Lung (tissue), 12 donors: ENCODE results near the gene DDX39A. TPM values are rescaled to one million over a fixed set of nuclear protein-coding genes. Genes with fewer than 3 reads are reported as not detected.

Source experiments
- ATAC-seq: fragments of 200-7000 bp; cut with Tn5 transposase; one replicate; pipeline ENCODE4 v1.9.1; 2020; ENCODE audit warnings: moderate number of reproducible peaks; ENCODE audit not compliant: insufficient read depth, low FRiP score
- DNase-seq, 3 donors: peaks; one replicate each; pipeline ENCODE4 v3.0.0-alpha.2; 2013 to 2017
- H3K27ac ChIP-seq, 2 donors: one replicate each; pipeline ENCODE4 v1.5.1; 2013; ENCODE audit warnings: mild to moderate bottlenecking in 2 of 2, moderate library complexity in 2 of 2, control low read depth in 1 of 2, inconsistent platforms in 1 of 2, low read depth in 1 of 2, low read length in 1 of 2
- H3K27me3 ChIP-seq, 3 donors: one replicate each; pipeline ENCODE4 v1.5.1; 2013; ENCODE audit warnings: low read length in 2 of 3; ENCODE audit not compliant: control insufficient read depth in 3 of 3, insufficient read depth in 3 of 3
- H3K36me3 ChIP-seq, 4 donors: one replicate each; pipeline ENCODE4 v1.5.1; 2013; ENCODE audit warnings: low read length in 4 of 4, mild to moderate bottlenecking in 1 of 4, moderate library complexity in 1 of 4; ENCODE audit not compliant: control insufficient read depth in 4 of 4, insufficient read depth in 4 of 4
- H3K4me1 ChIP-seq, 5 donors: one replicate each; pipeline ENCODE4 v1.5.1; 2013; ENCODE audit warnings: low read length in 5 of 5, mild to moderate bottlenecking in 2 of 5, moderate library complexity in 1 of 5; ENCODE audit not compliant: control insufficient read depth in 5 of 5, insufficient read depth in 5 of 5
- H3K4me3 ChIP-seq: one replicate; pipeline ENCODE4 v1.5.1; 2013; ENCODE audit warnings: mild to moderate bottlenecking, control low read depth, moderate library complexity
- H3K9ac ChIP-seq, 2 donors: one replicate each; pipeline ENCODE4 v1.5.1; 2013; ENCODE audit warnings: low read length in 2 of 2, control low read depth in 1 of 2; ENCODE audit not compliant: insufficient read depth in 1 of 2
- H3K9me3 ChIP-seq, 4 donors: one replicate each; pipeline ENCODE4 v1.5.1; 2013; ENCODE audit warnings: low read length in 3 of 4, mild to moderate bottlenecking in 1 of 4, moderate library complexity in 1 of 4; ENCODE audit not compliant: control insufficient read depth in 4 of 4, insufficient read depth in 3 of 4
- WGBS, 2 donors: extraction: QIAGEN DNeasy Blood & Tissue Kit; methylation state at CpG; one replicate each; pipeline ENCODE4 v1.1.7; 2013; 5-methylcytosine and 5-hydroxymethylcytosine counted together
- polyA plus RNA-seq, 2 donors: library from polyadenylated mRNA; stranded (reverse); fragments of 200-250 nt; gene quantifications; one replicate each; pipeline ENCODE4 v1.2.1, GENCODE V29; 2013
- total RNA-seq, 2 donors: library from RNA; depleted of rRNA in 1 of 2; stranded (reverse); fragments of >200 nt in 1 of 2; gene quantifications; one replicate each; pipeline ENCODE4 v1.2.1, GENCODE V29; 2014 to 2021
- TF ChIP-seq, protein P1 (sequence below): IDR thresholded peaks from 2 replicates; pipeline ENCODE4 v1.5.1; 2012; ENCODE audit warnings: mild to moderate bottlenecking; ENCODE audit errors: control extremely low read depth, extremely low read depth
- donor health status: control.
- donor health status: control.
- donor health status: Bipolar disorder and iron deficiency.
- donor health status: healthy.
- donor health status: DM: yes; HTN: yes; CAD: no.

DDX39A gene
- total and polyA plus RNA-seq, 4 donors: 46.2 to 156 (median 97.7) TPM

DNA sequence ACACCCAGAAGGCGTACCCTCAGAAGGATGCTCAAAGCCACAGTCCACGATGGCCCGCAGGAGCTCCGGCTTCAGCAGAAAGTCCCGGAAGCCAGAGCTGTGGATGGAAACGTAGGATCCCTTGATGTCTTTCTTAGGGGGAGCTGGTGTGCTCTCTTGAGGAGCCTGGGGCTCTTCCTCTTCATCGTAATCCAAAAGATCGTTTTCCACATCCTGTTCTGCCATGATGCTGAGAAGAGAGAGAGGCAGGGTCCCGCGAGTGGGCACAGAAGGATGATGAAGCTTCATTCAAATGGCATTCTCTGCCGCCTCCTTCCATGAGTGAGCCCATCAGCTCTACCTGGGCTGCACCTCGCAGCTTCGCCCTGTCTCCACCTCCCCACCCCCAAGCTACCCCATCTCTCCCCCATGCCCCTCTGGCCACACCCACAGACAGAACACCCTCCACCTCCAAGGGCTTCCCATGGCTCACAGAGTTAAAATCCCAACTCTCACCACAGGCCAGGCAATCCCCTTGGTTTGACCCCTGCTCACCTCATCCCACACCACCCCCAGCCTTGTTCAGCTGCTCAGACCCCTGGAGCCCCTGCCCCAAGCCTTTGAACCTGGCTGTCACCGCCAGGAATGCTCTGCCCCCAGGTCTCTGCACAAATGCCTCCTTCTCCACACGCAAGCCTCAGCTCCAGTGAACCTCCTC lies 6.0 kb downstream of the DDX39A start:
- H3K9ac ChIP-seq: peak overlapping the region in 1 of 2 donors; percentile 26
- peaks cover 2 to 18% (median 11%) of the 10 kb centered on the region in 5 donors for H3K4me1 ChIP-seq
- H3K27ac ChIP-seq: no peak overlapping the region
- no peak overlapping the region for H3K4me3 ChIP-seq
- no peaks in the 10 kb centered on the region for H3K27me3 ChIP-seq
- peaks cover 19 to 63% (median 33%) of the 10 kb centered on the region in 4 donors for H3K36me3 ChIP-seq
- no peaks in the 10 kb centered on the region for H3K9me3 ChIP-seq
- WGBS, 2 donors: 87 to 88% methylated on average over 15 of the region's 15 CpGs
- DNase-seq (no peak), ATAC-seq (no peak)
- TF ChIP-seq, protein P1, sequence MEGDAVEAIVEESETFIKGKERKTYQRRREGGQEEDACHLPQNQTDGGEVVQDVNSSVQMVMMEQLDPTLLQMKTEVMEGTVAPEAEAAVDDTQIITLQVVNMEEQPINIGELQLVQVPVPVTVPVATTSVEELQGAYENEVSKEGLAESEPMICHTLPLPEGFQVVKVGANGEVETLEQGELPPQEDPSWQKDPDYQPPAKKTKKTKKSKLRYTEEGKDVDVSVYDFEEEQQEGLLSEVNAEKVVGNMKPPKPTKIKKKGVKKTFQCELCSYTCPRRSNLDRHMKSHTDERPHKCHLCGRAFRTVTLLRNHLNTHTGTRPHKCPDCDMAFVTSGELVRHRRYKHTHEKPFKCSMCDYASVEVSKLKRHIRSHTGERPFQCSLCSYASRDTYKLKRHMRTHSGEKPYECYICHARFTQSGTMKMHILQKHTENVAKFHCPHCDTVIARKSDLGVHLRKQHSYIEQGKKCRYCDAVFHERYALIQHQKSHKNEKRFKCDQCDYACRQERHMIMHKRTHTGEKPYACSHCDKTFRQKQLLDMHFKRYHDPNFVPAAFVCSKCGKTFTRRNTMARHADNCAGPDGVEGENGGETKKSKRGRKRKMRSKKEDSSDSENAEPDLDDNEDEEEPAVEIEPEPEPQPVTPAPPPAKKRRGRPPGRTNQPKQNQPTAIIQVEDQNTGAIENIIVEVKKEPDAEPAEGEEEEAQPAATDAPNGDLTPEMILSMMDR: no peak

DNA sequence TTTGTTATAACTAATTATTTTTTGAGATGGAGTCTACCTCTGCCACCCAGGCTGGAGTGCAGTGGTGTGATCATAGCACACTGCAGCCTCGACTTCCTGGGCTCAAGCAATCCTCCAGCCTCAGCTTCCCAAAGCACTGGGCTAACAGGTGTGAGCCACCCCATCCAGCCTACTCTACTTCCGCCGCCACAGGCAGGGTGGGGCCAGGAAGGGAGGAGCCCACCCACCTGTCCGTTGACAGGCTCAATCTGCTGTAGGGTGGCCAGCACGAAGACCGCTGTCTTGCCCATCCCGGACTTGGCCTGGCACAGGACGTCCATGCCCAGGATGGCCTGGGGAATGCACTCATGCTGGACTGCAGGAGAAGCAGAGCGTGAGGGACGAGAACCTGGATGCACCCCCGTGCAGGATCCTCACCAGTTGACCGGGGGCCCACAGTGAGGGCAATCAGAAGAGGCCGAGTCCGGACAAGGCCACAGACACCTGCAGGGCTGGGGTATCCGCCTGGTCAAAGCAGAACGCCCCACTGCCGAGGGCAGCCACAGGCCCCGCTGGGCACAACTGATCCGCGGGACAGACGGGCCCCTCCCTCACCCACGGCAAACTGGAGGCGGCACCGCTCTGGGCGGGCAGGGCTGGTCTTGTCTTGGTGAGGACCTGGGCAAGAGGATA lies 6.7 kb downstream of the DDX39A start:
- TF ChIP-seq, protein P1: no peak
- Histone ChIP-seq H3K36me3 (peaks cover 21 to 70% (median 36%) of the 10 kb centered on the region in 4 donors), H3K27ac (no peak overlapping the region), H3K9ac (no peak overlapping the region), H3K4me3 (no peak overlapping the region), H3K9me3 (no peaks in the 10 kb centered on the region), H3K4me1 (peaks cover 0 to 16% (median 11%) of the 10 kb centered on the region in 5 donors), H3K27me3 (no peaks in the 10 kb centered on the region)
- 89 to 90% methylated on average over 24 to 25 of the region's 25 CpGs for WGBS, 2 donors
- DNase-seq (no peak), ATAC-seq (no peak)

DNA sequence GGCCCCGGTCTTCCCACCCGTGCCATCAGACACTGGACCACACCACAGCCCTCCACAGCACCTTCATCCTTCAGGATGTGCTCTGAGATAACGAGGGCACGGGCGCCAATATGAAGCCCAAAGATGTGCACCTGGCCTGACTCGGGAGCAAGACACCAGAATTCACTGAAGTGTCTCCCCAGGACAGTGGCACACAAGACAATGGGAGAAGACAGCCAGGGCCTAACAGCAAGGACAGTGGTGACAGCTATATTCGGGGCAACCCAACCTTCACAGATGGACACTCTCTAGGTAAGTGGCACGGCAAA lies 7.2 kb downstream of the DDX39A start:
- DNase-seq (no peak), ATAC-seq (no peak)
- TF ChIP-seq, protein P1: no peak
- H3K9me3 ChIP-seq: no peaks in the 10 kb centered on the region
- WGBS, 2 donors: 93 to 94% methylated on average over 8 of the region's 8 CpGs
- H3K9ac ChIP-seq: no peak overlapping the region
- H3K36me3 ChIP-seq: peaks cover 21 to 73% (median 36%) of the 10 kb centered on the region in 4 donors
- no peak overlapping the region for H3K27ac ChIP-seq
- no peaks in the 10 kb centered on the region for H3K27me3 ChIP-seq
- H3K4me3 ChIP-seq: no peak overlapping the region
- peaks cover 0 to 13% (median 8%) of the 10 kb centered on the region in 5 donors for H3K4me1 ChIP-seq
